GM21390 (cell line): Measurements from ENCODE around the gene CYB561D2.

Experiments
- ATAC-seq: cut with Tn5 transposase; IDR thresholded peaks from one replicate; pipeline ENCODE4 v1.9.1; 2021; ENCODE audit not compliant: unreplicated experiment

Gene CYB561D2

GRCh38 chr3:50340448-50341329 is 10.0 kb upstream of the CYB561D2 start, which contains the start of gene RASSF1:
TSS of gene RASSF1 (minus strand) at chr3:50340836. CDS start at chr3:50340805, 31 bp downstream.
- peak; percentile 28 for ATAC-seq

- ATAC-seq: no peak
Measured at GRCh38 chr3:50341537-50341936, 9.1 kb upstream of the CYB561D2 start.

GRCh38 chr3:50341996-50342650 is 8.5 kb upstream of the CYB561D2 start:
- no peak for ATAC-seq

GRCh38 chr3:50342813-50343633 is 7.6 kb upstream of the CYB561D2 start:
- no peak for ATAC-seq

- ATAC-seq: no peak
Measured at GRCh38 chr3:50345008-50345407, 5.7 kb upstream of the CYB561D2 start.

- no peak for ATAC-seq
Measured at GRCh38 chr3:50345586-50346234, 5.0 kb upstream of the CYB561D2 start, which contains the start of gene ZMYND10. TSS of gene ZMYND10 (minus strand) at chr3:50345732. CDS start at chr3:50345579, 153 bp downstream.

- ATAC-seq: no peak
Measured at GRCh38 chr3:50347187-50347813, 3.4 kb upstream of the CYB561D2 start.

GRCh38 chr3:50350213-50350526 is 492 bp upstream of the CYB561D2 start:
- no peak for ATAC-seq

GRCh38 chr3:50351323-50351697 is 648 bp downstream of the CYB561D2 start:
- no peak for ATAC-seq

- ATAC-seq: no peak
Measured at GRCh38 chr3:50352781-50353180, 2.1 kb downstream of the CYB561D2 start.

GRCh38 chr3:50353245-50354004 is 2.8 kb downstream of the CYB561D2 start:
- no peak for ATAC-seq

- no peak for ATAC-seq
Measured at GRCh38 chr3:50354186-50354764, 3.6 kb downstream of the CYB561D2 start.

GRCh38 chr3:50354850-50355249 is 4.2 kb downstream of the CYB561D2 start:
- ATAC-seq: no peak

- no peak for ATAC-seq
Measured at GRCh38 chr3:50355829-50356552, 5.3 kb downstream of the CYB561D2 start.

GRCh38 chr3:50356553-50356952 is 5.9 kb downstream of the CYB561D2 start:
- no peak for ATAC-seq

- no peak for ATAC-seq
Measured at GRCh38 chr3:50357481-50357880, 6.8 kb downstream of the CYB561D2 start.

GRCh38 chr3:50358355-50358910 is 7.8 kb downstream of the CYB561D2 start:
- ATAC-seq: no peak
